A673 (cell line): ENCODE results near the gene DDX41. TPM values are rescaled to one million over a fixed set of nuclear protein-coding genes. Genes with fewer than 3 reads are reported as not detected.

Source experiments
- BruUV-seq: library from RNA; stranded (reverse); fragments of 400-500 nt; replicated peaks from 2 replicates; lab custom pipeline; 2021; lab: Mats Ljungman, UMichigan
- CTCF ChIA-PET: fragments of 300-600 bp; sonication (Branson Sonifier 250); formaldehyde crosslinking; loops from one replicate; lab custom pipeline; 2022; ENCODE audit warnings: antibody characterized with exemption; lab: Charles Lee
- POLR2A ChIA-PET: fragments of 300-600 bp; sonication (Branson Sonifier 250); formaldehyde crosslinking; loops from one replicate; lab custom pipeline; 2022; ENCODE audit warnings: antibody characterized with exemption; ENCODE audit not compliant: low non-redundant PET; lab: Charles Lee
- DNase-seq: peaks from one replicate; pipeline ENCODE4 v3.0.0-alpha.2; 2015; ENCODE audit warnings: low spot score
- H3K27ac ChIP-seq: fragments of 200-600 bp; sonication (generic); 2 replicates; pipeline ENCODE4 v1.5.1; 2016; ENCODE audit warnings: mixed run types, low read depth, mild to moderate bottlenecking, mixed read lengths, antibody characterized with exemption, low read length; ENCODE audit not compliant: poor library complexity, severe bottlenecking
- H3K27me3 ChIP-seq: fragments of 200-600 bp; sonication (generic); replicated peaks from 2 replicates; pipeline ENCODE4 v1.6.1; 2017; ENCODE audit warnings: mixed run types, low read depth, mild to moderate bottlenecking, mixed read lengths, antibody characterized with exemption, low read length; ENCODE audit not compliant: insufficient read depth, poor library complexity
- H3K36me3 ChIP-seq: fragments of 200-600 bp; sonication (generic); 2 replicates; pipeline ENCODE4 v1.6.1; 2016; ENCODE audit warnings: mixed run types, mild to moderate bottlenecking, mixed read lengths, antibody characterized with exemption, low read length; ENCODE audit not compliant: insufficient read depth, poor library complexity, severe bottlenecking
- H3K4me1 ChIP-seq: fragments of 200-600 bp; sonication (generic); 2 replicates; pipeline ENCODE4 v1.6.1; 2017; ENCODE audit warnings: mixed run types, mild to moderate bottlenecking, mixed read lengths, antibody characterized with exemption, low read length; ENCODE audit not compliant: insufficient read depth, poor library complexity, severe bottlenecking
- H3K4me3 ChIP-seq: fragments of 200-600 bp; sonication (generic); 2 replicates; pipeline ENCODE4 v1.5.1; 2016; ENCODE audit warnings: low read depth, mixed run types, mild to moderate bottlenecking, mixed read lengths, low read length; ENCODE audit not compliant: poor library complexity, severe bottlenecking
- H3K9me3 ChIP-seq: fragments of 200-600 bp; sonication (generic); 2 replicates; pipeline ENCODE4 v1.6.1; 2016; ENCODE audit warnings: mixed run types, low read depth, mild to moderate bottlenecking, mixed read lengths, antibody characterized with exemption, low read length; ENCODE audit not compliant: poor library complexity, severe bottlenecking
- EZH2 ChIP-seq: fragments of 200-600 bp; sonication (generic); IDR thresholded peaks from 2 replicates; pipeline ENCODE4 v1.6.1; 2017; ENCODE audit warnings: borderline replicate concordance, low read depth, mild to moderate bottlenecking, mixed read lengths, antibody characterized with exemption, low read length; ENCODE audit not compliant: poor library complexity, severe bottlenecking
- intact Hi-C: fragments of 100-400 bp; cut with micrococcal nuclease; formaldehyde crosslinking; loops from one replicate; pipeline ENCODE4 v1.10.0; 2022; ENCODE audit not compliant: unreplicated experiment
- total RNA-seq: library from RNA; stranded (reverse); gene quantifications from 2 replicates; pipeline ENCODE4 v1.2.3, GENCODE V29; 2021
- TF ChIP-seq, protein P1 (sequence below): fragments of 300-800, 200-600 bp; sonication (generic); conservative IDR thresholded peaks from 2 replicates; pipeline ENCODE4 v1.5.1; 2017; ENCODE audit warnings: low read depth, mild to moderate bottlenecking, antibody characterized with exemption, low read length, moderate library complexity, mixed read lengths

DDX41 gene
- total RNA-seq, 1 experiment from 2014 or later = 82.3 TPM

DNA sequence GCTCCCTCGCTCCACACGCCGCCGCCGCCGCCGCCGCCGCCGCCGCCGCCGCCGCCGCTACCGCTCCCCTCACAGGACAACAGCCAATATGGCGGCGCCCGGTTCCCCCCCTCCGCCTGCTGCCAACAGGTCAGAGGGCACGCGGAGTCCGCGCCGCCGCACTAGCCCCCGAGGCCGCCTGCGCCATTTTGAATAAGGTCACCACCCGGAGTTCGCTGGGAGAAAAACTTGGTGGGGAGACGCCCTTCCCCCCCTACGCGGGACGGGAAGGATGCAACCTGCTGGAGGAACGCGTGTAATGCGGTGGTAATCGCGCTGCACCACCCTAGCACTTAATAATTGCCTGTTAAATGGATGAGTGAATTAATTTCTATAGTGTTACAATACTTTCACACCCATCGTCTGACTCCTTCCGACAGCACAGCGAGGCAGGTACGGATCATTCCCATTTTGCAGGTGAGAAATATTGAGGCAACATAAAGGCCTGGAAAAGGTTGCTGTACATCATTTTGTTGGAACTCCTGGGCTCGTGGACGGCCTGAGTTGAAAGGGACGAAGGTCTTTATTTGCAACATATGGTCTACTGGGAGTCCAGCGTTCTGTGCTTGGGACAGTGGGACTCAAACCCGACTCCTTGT lies 37.8 kb upstream of the DDX41 start, which contains the start of gene FAM193B:
Gene FAM193B (minus strand): TSS at position 90 of the 638 bp plus-strand sequence. CDS start 105 bp downstream, outside the sequence.
- Histone ChIP-seq H3K27me3 (no peaks in the 10 kb centered on the region), H3K27ac (peak within 1 kb of the TSS; percentile 80), H3K9me3 (no peaks in the 10 kb centered on the region), H3K36me3 (peaks cover 12% of the 10 kb centered on the region), H3K4me1 (no peaks in the 10 kb centered on the region), H3K4me3 (peak within 1 kb of the TSS; percentile 85)
- ChIA-PET CTCF (no interaction called here), POLR2A (no interaction called here)
- TF ChIP-seq EZH2 = no peak
- TF ChIP-seq, protein P1, sequence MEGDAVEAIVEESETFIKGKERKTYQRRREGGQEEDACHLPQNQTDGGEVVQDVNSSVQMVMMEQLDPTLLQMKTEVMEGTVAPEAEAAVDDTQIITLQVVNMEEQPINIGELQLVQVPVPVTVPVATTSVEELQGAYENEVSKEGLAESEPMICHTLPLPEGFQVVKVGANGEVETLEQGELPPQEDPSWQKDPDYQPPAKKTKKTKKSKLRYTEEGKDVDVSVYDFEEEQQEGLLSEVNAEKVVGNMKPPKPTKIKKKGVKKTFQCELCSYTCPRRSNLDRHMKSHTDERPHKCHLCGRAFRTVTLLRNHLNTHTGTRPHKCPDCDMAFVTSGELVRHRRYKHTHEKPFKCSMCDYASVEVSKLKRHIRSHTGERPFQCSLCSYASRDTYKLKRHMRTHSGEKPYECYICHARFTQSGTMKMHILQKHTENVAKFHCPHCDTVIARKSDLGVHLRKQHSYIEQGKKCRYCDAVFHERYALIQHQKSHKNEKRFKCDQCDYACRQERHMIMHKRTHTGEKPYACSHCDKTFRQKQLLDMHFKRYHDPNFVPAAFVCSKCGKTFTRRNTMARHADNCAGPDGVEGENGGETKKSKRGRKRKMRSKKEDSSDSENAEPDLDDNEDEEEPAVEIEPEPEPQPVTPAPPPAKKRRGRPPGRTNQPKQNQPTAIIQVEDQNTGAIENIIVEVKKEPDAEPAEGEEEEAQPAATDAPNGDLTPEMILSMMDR = no peak
- peak; percentile 94 for DNase-seq
- intact Hi-C loops = no loop called here
- no TSS peak for BruUV-seq

DNA sequence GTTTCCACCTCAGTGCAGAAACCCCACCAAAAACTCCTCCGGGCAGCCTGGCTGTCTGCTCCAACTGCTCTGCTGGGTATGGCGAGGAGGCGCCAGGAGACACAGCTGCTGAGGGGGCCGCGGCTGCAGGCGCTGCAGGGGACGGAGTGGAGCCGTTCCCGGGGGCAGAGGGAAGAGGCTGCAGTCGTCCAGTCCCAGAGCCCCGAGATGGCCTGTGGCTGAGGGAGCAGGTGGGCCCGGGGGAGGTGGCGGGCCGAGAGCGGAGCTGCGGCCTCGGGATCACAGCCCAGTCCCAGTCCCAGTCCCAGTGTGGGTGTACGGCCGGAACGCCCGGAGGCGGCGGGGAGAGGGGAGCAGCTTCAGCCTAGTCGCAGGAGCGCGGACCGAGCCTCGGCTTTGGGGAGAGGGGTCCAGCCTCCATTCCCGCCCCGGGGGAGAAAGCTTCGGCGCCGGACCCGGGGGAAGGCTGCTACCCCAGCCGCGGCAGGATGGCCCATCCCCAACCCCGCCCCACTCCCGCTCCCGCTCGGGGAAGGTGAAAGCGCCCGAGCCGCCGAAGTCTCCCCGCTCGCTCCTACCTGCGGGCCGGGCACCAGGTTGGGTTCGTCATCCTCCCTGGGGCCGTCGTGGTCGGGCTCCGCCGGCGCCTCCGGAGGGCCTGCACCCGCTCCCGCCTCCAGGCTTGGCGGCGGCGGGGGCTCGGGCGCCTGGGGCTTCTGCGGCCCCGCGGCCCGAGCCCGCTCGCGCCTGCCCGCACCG lies 37.1 kb upstream of the DDX41 start:
- no peaks in the 10 kb centered on the region for H3K27me3 ChIP-seq
- peak overlapping the region; percentile 85 for H3K4me3 ChIP-seq
- H3K36me3 ChIP-seq = peaks cover 12% of the 10 kb centered on the region
- DNase-seq = peak; percentile 18
- no peaks in the 10 kb centered on the region for H3K4me1 ChIP-seq
- TF ChIP-seq EZH2 = no peak
- TF ChIP-seq, protein P1 = no peak
- no peaks in the 10 kb centered on the region for H3K9me3 ChIP-seq
- BruUV-seq = no TSS peak
- peak overlapping the region; percentile 80 for H3K27ac ChIP-seq
- intact Hi-C loops = no loop called here
- ChIA-PET CTCF (no interaction called here), POLR2A (no interaction called here)

DNA sequence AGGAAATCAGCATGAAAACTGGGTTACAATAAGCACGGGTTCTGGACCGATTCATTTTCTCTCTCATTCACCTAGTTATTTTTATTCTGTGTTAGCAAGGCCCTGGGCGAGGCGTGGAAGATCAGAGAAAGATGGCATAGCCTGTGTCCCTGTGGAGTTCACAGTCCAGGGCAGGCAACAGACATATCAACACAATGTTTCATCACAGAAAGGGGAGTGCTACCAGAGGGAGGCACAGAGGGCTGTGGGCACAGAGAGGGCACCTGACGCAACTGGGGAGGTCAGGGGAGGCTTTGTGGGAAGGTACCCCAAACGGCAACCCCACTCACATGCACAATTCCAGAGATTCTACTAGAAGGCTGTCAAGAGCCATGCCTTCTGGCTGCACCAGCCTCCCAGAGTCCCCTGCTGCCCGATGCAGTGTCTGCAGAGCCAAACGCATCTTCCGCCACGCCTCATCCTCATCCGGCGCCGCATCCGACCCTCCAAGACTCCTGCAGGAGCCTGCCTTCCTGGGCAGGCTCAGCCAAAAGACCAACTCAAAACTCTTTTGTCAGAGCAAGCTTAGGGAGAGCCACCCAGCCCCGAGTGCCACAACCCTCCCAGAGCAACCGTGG lies 36.2 kb upstream of the DDX41 start:
- Histone ChIP-seq H3K9me3 (no peaks in the 10 kb centered on the region), H3K27ac (peak overlapping the region; percentile 80), H3K36me3 (peaks cover 12% of the 10 kb centered on the region), H3K27me3 (no peaks in the 10 kb centered on the region), H3K4me1 (no peaks in the 10 kb centered on the region), H3K4me3 (peak overlapping the region; percentile 85)
- no peak for TF ChIP-seq EZH2
- TF ChIP-seq, protein P1 = no peak
- POLR2A ChIA-PET = no interaction called here
- CTCF ChIA-PET = no interaction called here
- BruUV-seq = no TSS peak
- DNase-seq = peak; percentile 13
- intact Hi-C loops = no loop called here
